GM19438 (cell line): ENCODE measurements around the gene TLE1.

Source experiments
- ATAC-seq: cut with Tn5 transposase; IDR thresholded peaks from one replicate; pipeline ENCODE4 v1.9.1; 2021; ENCODE audit warnings: low read depth; ENCODE audit not compliant: unreplicated experiment

The TLE1 gene

DNA sequence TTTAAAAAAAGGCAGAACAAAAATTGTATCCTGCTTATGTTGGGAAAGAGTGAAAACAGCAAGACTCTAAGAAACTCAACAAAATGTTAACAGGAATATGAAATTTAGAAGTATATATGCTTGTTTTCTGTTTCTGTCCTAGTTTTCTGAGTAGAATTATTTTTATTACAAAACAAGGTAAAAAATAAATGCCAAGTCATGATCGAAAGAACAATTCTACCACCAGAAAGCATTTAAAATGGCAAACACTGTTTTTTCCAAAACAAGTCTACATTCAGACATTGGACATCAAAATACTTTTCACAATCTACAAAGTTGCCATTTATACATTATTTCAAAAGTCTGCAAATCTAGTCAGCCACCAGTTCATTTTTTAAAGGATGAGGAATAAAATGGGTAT lies 102.6 kb downstream of the TLE1 start:
- ATAC-seq = no peak

DNA sequence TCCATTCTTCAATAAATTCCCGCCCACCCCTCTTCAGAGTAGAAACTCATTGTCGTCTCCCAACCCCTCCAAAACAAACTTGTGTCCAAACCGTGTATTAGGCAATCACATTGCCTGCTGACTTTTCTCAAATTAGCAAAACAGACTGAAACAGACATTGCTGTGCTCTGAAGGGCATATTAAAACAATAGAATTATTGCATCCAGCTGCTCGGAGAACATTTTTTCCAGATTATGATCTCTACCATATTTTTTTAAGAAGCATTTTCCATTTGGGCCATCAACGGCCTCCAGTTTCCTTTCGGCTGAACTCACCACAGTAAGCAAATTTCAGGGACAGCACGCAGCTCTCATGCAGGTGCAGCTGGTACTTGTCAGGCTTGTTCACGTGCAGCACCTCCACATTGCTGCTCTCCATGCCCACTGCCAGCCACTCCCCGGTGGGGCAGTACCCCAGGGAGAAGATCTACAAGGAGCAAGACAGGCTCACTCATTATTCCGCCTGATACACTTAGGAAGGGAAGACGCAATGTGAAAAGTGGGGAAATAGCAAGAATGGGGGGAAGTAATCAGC lies 104.1 kb downstream of the TLE1 start:
- no peak for ATAC-seq

DNA sequence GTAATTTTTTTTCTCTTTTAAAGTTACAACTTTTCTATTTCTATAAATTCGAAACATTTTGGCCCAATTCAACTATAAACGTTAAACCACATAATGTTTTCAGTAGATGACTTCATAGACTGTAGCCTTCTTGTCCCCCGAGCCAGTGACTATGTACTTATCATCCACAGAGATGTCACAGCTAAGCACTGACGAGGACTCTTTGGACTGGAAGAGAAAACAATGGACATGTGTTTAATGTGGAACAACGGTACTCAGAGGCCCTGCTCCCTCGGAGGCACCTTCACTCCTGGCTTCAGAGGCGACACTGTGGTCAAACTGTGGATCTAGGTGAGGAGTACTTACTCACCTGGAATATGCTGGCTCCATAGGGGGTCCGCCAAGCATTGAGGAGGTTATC lies 105.2 kb downstream of the TLE1 start:
- no peak for ATAC-seq

DNA sequence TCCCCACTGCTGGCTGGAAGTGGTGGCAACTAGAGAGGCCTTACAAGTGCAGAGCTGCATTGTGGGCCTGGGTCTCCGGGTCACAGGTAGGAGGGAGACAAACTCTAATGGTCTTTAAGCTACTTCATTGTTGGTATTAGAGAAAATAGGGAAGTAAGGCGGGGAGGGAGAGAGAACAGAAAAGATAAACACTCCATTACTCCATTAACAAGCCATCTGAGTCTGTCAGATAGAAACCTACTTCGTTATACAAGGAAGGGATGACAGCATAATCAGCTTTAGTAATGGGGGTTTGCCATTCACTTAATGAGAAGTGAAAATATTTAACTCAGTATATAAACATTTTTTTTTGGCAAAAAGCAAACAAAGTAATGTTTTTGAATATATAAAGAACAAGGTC lies 107.4 kb downstream of the TLE1 start:
- ATAC-seq = no peak

DNA sequence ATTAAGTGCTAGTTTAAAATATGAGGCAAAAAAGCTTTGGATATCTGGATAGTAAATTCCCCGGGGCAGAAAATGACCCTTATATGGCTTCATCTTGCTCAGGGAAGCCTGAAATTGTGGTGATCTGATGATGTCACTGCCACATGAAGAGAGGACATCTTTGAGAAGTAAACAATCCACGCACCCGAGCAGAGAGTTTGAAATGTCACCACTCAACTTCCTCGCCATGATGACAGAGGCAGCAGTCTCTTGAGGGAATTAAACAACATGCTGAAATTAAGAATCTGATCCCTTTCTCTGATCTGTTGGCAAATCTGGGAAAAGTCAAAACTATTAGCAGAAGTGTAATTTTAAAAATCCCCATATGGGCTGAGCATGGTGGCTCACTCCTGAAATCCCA lies 110.0 kb downstream of the TLE1 start:
- no peak for ATAC-seq

DNA sequence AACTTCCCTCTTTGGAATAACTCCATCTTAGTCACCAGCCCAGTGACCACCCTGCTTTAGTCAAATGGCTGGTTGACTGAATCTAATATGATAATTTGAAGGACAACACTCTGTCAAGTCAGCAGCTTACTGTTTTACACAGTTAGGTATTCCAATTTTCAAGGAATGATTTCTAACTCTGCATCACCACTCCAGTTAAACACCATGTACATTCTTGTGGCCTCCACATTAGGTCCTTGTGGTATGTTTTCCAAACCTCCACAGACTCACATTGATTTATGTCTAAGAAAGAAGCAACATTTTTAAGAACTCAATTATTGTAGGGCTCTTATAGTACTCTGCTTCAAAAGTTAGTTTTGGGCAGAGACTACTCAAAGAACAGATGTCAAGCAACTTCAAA lies 110.7 kb downstream of the TLE1 start:
- ATAC-seq = no peak

DNA sequence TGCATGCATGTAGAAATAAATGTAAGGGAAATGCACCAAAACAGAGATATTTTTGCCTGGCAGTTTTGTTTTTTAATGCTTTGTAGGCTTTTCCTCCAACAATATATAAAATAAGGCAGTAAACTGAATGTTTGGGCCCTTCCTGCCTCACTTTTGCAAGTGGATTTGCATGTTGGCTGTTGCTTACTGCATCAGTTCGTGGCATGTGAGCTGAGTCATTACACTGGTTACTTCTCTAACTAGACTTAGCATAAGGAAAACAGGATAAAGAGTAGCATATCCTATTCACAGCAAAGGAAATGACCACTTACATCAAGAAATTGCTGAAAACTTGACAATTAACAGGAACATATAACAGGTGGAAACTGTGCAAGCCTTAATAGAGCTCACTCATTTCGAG lies 113.4 kb downstream of the TLE1 start:
- ATAC-seq = no peak

DNA sequence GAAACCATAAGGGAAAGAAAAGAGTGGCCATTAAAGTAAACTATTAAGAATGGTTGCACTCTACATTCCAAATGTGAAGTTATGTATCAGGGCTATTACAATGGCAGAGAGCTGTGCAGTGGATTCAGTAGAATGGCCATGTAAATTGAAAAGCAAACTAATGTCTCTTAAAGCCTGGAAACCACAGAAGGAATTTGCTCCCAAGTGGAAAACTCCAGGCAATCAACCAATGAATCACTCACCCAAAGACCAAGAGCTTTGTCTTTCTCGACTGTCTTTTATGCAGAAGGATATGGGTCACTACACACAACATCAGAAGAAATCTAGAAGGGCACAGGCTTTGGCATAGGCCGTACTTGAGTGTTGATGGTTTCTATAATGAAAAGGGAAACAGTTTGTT lies 114.9 kb downstream of the TLE1 start:
- ATAC-seq = no peak

DNA sequence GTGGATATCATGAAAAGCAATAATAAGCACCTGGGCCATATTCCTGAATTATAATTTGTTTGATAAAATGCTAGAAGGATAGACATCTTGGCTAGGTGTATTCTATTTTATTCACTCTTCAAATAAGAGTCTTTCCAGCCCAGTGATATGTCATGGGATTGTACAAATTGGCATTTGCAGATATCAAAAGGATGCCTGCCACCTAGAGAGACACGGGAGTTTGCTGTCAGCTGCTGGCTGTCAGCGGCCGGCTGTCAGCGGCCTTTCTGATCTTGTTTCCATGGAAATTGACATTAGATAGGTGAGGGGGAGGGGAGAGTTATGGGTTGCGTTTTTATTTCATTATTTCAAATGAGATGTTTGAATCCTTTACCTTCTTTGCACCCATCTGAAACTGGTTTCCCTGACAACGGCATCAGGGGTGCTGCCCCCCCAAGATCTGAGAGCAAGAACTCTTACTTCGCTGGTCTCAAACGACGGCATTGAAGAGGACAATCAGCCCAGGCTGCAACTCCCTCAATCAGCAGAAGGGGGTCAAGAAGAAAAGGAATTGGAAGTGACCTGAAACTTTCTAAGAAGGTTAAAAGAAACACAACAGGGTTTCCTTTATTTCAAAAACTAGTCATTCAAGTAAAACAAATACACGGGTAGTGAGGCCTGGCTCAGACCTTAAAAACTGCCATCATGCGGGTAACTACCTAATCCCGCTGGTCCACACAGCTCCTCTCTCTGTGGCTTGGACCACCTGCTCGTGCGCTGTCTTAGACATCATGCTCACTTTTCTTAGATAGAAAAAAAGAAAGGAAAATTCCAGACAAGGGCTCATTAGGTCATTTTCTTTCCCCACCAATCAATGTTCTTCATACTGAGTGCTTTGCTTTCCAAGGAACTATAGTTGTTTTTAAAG lies 115.7 kb downstream of the TLE1 start:
- ATAC-seq = no peak

DNA sequence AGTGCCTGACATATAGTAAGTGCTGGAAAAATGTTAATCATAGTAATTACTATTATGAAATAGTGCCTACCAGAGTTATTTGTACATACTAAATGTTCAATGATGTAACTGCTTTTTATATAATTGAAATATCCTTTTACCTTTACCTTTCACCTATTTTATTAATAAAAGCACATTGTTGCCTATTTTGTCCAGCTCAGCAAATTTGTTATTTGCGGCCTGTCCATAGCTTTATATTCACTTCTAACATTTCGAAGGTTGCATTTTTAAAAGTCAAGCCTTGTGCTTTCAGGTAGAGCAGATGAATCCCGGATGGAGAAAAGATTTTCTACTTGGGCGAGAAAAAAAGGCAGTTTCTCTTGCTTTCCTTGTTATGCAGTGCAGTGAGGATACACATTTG lies 119.3 kb downstream of the TLE1 start:
- ATAC-seq = no peak

DNA sequence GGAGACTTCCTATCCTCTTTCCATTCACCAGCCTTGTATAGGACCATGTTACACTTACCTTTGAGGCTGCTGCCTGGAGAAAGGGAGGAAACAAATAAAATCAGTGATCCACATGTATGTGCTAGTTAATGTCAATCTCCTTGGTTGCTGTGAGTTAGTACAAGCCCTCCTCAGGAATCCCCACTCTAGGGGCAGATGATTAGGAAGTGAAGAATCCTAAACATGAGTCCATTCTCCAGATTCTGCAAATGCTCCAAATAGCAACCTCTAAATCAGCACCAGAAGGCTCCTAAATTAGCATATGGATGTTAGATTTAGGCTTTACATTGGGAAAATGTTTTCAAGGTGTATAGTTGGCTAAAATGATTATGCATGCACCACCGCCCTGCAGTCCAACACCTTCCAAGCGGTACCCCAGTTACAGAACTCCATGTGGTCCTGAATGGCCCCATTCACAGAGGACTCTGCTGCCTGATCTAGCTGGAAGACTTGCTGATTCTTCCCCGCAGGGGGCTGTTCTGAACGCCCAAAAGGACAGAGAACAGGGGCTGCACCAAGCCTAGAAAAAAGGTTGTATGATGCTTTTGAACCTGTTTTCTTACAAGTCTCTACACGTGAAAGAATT lies 123.2 kb downstream of the TLE1 start:
- ATAC-seq = no peak

DNA sequence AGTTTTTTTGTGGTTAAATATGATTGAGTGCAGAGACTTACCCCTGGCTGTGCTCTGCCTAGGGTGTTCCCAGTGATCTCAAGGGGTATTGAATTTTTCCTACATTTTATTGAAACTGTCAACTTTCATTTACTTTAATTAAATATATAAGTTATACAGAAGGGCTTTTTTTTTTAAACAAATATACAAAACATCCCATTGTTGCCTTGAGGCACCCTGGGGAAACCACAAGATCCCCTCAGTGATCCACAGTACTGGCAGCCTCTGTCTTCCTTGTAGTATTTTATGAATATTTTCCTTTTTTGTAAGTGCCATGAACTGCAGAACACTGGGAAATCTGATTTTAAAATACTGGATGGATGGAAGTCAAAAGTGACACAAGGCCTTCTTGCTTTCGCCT lies 123.7 kb downstream of the TLE1 start:
- ATAC-seq = no peak

DNA sequence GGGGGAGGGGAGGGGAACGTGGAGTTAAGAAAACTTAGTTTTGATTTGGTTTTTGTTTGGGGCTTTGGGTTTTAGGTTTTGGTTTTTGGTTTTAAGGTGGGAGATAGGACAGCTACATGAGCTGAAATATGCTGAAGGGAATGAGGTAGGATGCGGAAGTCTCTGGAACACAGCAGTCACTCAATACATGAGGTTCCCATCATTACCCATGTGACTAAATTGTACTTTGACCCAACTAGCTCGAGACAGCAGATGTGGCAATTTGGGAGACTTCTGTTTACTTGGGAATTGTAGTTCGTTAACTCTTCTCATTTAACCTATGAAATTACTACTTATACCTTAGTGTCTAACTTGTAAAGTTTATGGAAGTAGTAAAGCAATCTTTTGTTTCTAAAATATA lies 124.2 kb downstream of the TLE1 start:
- no peak for ATAC-seq

DNA sequence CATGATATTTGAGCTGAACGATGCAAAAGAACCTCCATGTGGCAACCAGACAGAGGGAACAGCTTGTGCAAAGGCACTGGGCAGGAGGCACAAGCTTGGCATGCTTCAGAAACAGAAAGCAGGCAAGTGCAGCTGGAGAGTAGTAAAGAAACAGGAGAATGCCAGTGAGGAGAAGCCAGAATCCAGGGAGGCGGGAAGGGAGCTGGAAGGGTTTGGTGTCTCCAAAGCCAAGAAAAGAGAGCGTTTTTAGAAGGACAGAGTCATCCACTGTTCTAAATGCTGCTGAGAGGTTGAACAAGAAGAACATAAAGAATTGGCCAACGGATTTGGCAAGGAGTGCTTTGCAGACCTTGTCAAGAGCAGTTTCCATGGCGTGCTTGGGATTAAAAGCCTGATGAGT lies 124.7 kb downstream of the TLE1 start:
- no peak for ATAC-seq

DNA sequence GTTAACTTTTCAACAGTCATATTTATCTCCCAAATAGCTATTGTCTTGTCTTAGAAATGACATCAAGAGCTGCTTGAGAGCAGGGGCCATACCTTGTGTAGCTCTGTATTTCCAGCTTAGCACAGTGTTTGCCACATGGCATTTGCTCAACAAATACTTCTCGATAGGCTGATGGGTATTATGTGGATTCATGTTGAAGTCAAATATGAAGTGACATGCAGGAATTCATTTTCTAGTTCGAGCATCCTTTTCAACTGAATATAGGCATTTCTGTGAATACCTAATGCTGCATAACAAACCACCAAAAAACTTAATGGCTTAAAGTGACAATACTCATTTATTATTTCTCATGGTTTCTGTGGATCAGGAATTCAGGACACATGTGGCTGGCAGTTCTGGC lies 125.6 kb downstream of the TLE1 start:
- ATAC-seq = no peak

DNA sequence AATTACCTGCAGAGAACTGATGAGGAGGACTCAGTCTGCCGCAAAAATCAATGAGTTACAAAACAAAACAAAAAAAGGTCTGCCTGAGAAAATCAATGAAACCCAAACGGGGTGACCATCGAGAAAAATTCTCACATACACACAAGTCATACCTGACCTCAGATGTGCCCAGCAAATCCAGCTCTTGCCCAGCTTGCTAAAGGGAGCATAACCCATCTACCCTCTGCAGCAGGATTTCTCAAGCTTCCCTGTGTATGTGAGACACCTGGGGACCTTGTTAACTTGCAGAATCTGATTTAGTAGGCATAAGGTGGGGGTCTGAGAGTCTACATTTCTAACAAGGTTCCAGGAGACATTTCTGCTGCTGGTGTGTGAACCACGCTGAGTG lies 126.3 kb downstream of the TLE1 start:
- ATAC-seq = no peak

DNA sequence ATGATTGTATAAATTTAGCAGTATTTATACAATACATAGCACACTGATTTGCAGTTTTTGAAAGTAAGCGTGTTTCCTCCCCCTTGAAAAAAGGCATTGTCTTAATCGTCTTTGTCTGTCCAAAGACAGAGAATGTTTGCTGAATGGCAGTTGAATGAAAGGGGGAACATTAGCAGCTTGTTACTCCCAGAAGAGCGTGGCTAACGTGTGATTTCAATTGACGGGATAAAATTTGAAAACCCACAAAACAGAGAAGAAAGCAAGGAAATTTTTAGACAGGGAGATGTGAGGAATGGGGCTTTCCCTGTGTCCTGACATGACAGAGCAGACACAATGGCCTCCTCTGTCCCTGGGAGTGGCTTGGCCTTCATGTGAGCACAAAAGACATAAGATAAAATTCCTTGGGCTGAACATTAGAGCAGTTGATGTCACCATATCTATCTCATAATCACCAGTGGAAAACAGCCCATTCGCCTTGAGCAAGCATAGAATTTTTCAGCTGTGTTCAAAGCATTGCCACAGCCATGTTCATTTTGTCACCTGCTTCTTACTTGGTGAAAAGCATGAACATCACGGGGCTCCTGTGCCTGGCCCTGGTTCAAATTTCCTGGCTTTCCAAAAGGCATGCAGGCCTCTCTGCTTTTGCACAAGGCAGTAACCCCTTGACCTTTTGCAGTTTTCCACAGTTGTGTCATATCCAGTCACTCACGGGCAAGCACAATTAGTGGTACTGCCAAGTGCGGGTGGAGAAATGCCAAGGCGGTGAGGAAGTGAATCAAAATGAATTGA lies 126.9 kb downstream of the TLE1 start:
- ATAC-seq = no peak

DNA sequence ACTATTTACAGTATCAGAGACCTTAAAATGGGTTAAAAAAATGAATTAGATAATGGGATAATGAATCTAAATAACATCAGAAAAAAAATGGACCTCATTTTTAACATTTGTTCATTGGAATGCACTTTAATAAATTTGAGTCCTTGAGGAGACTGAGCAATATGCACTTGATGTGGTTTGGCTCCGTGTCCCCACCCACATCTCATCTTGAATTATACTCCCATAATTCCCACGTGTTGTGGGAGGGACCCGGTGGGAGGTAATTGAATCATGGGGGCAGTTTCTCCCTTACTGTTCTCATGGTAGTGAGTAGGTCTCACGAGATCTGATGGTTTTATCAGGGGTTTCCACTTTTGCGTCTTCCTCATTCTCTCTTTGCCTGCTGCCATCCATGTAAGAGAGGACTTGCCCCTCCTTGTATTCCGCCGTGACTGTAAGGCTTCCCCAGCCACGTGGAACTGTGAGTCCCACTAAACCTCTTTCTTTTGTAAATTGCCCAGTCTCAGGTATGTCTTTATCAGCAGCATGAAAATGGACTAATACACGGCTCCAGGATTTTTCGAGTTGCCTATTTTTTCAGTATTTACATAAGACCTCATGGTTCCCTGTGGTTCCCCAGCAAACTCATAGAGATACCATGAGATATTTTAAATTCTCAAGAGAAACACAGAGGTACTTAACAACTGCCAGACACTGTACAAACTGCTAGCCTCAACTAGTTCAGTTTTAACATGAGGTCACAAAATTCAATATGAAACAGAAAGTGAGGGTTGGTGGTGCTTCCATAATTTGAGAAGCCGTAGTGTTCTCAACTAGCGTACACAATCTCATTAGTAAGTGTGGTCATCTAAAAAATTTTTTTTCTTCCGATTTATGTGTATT lies 128.3 kb downstream of the TLE1 start:
- peak; percentile 56 for ATAC-seq

DNA sequence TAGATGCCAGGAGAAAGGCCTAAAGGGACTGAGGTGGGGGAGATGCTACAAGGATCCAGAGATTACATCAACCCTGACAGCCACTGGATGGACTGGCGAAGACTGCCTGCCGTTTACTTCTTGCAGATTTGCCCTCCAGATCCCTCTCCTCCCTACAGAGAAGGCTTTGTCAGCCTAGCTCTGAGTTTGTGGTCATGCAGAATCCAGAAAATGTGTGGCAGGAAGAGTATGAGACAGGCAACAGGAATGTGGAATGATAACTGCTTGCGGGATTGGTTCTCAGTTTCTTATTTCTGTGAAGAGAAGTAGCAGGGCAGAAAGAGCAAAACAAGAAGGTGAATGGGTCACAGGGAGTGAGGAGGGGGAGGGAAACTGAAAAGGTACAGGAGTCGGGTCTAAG lies 129.6 kb downstream of the TLE1 start:
- ATAC-seq = no peak

DNA sequence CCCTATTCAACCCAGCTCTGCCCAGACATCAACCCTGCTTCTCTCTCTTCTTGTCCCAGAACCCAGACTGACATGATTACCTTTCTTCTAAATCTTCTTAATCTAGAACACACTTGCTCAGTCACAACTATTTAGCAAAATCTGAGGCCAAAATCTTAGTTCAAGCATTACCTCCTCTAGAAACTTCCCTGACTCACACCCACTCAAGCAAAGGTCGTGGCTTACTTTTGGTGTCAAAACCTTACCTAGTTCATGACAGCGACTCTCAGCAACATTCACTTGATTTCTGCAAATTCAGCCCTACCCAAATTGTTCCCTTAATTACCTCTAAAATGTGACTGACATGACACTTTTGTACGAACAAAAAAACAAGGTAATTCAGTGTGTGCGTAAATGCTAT lies 130.2 kb downstream of the TLE1 start:
- no peak for ATAC-seq
